ENCODE data around the gene PLEKHG7.

GRCh38 chr12:92707926-92708325, 5.1 kb downstream of the PLEKHG7 start:
- TF ChIP-seq, protein P1, sequence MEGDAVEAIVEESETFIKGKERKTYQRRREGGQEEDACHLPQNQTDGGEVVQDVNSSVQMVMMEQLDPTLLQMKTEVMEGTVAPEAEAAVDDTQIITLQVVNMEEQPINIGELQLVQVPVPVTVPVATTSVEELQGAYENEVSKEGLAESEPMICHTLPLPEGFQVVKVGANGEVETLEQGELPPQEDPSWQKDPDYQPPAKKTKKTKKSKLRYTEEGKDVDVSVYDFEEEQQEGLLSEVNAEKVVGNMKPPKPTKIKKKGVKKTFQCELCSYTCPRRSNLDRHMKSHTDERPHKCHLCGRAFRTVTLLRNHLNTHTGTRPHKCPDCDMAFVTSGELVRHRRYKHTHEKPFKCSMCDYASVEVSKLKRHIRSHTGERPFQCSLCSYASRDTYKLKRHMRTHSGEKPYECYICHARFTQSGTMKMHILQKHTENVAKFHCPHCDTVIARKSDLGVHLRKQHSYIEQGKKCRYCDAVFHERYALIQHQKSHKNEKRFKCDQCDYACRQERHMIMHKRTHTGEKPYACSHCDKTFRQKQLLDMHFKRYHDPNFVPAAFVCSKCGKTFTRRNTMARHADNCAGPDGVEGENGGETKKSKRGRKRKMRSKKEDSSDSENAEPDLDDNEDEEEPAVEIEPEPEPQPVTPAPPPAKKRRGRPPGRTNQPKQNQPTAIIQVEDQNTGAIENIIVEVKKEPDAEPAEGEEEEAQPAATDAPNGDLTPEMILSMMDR (IDR thresholded peaks at IDR 0.05) = no peak
- TF ChIP-seq POLR2A (IDR thresholded peaks at IDR 0.05) = no peak

All from esophagus squamous epithelium (tissue), 4 donors.